ENCODE measurements around the gene ZNF526.

Gene ZNF526

GRCh38 chr19:42226886-42227285, 6.8 kb downstream of the ZNF526 start:
- Histone ChIP-seq H3K4me3 (ENCODE audit: insufficient read length, low read depth) (no peak overlapping the region), H3K9ac (ENCODE audit: insufficient read length, low read depth) (no peak overlapping the region), H3K27me3 (ENCODE audit: insufficient read depth, insufficient read length) (no peaks in the 10 kb centered on the region), H3K36me3 (ENCODE audit: insufficient read depth, insufficient read length, low read length) (peaks cover 83% of the 10 kb centered on the region), H3K4me1 (ENCODE audit: insufficient read depth, insufficient read length) (no peaks in the 10 kb centered on the region), H3K9me3 (ENCODE audit: insufficient read depth, low read length) (no peaks in the 10 kb centered on the region)
- no peak for TF ChIP-seq YY1 (IDR thresholded peaks at IDR 0.05; ENCODE audit: insufficient read depth, insufficient read length)
- no peak for TF ChIP-seq ZNF274 (IDR thresholded peaks at IDR 0.05; ENCODE audit: low read depth, low read length)
- DNase-seq (ENCODE audit: low read depth, low spot score) = no peak

- DNase-seq (ENCODE audit: low read depth, low spot score) = no peak
- Histone ChIP-seq H3K27me3 (ENCODE audit: insufficient read depth, insufficient read length) (no peaks in the 10 kb centered on the region), H3K4me1 (ENCODE audit: insufficient read depth, insufficient read length) (no peaks in the 10 kb centered on the region), H3K9ac (ENCODE audit: insufficient read length, low read depth) (no peak overlapping the region), H3K36me3 (ENCODE audit: insufficient read depth, insufficient read length, low read length) (peaks cover 90% of the 10 kb centered on the region), H3K9me3 (ENCODE audit: insufficient read depth, low read length) (no peaks in the 10 kb centered on the region), H3K4me3 (ENCODE audit: insufficient read length, low read depth) (no peak overlapping the region)
- TF ChIP-seq YY1 (IDR thresholded peaks at IDR 0.05; ENCODE audit: insufficient read depth, insufficient read length) = no peak
- TF ChIP-seq SUZ12 (IDR thresholded peaks at IDR 0.05; ENCODE audit: extremely low read depth, insufficient read depth, insufficient read length) = no peak
- no peak for TF ChIP-seq ZNF274 (IDR thresholded peaks at IDR 0.05; ENCODE audit: low read depth, low read length)
Observed at GRCh38 chr19:42228641-42229040, 8.5 kb downstream of the ZNF526 start.

DNA sequence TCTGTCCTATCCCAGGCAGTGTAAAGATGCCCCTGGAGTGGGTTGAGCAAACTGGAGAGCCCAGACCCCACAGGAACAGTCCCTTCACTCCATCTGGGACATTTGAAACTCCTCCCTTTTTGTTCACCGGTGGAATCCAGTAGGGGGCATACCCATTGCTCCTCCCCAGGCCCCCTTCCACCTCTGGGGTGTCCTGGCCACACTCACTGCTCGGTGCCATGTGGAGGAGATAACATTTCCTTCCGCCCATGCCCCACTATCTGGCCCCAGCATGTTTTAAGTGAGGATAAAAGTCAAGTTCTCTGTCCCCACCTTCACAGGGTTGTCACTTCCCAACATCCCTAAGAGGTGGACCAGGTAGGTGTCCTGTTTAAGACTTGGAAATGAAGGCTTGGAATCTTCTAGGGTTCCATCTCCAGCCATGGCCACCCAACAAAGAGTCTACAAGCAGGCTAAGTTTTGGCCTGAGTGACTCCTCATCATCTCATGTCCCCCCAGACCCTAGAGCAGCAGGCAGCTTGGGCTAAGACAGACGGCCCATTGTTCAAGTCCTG, 9.3 kb downstream of the ZNF526 start:
- H3K36me3 ChIP-seq (ENCODE audit: insufficient read depth, insufficient read length, low read length) = peaks cover 93% of the 10 kb centered on the region
- H3K4me3 ChIP-seq (ENCODE audit: insufficient read length, low read depth) = no peak overlapping the region
- no peaks in the 10 kb centered on the region for H3K27me3 ChIP-seq (ENCODE audit: insufficient read depth, insufficient read length)
- H3K9me3 ChIP-seq (ENCODE audit: insufficient read depth, low read length) = no peaks in the 10 kb centered on the region
- no peaks in the 10 kb centered on the region for H3K4me1 ChIP-seq (ENCODE audit: insufficient read depth, insufficient read length)
- TF ChIP-seq SUZ12 (IDR thresholded peaks at IDR 0.05; ENCODE audit: extremely low read depth, insufficient read depth, insufficient read length) (no peak), ZNF274 (IDR thresholded peaks at IDR 0.05; ENCODE audit: low read depth, low read length) (no peak), YY1 (IDR thresholded peaks at IDR 0.05; ENCODE audit: insufficient read depth, insufficient read length) (no peak)
- DNase-seq (ENCODE audit: low read depth, low spot score) = no peak
- no peak overlapping the region for H3K9ac ChIP-seq (ENCODE audit: insufficient read length, low read depth)

DNA sequence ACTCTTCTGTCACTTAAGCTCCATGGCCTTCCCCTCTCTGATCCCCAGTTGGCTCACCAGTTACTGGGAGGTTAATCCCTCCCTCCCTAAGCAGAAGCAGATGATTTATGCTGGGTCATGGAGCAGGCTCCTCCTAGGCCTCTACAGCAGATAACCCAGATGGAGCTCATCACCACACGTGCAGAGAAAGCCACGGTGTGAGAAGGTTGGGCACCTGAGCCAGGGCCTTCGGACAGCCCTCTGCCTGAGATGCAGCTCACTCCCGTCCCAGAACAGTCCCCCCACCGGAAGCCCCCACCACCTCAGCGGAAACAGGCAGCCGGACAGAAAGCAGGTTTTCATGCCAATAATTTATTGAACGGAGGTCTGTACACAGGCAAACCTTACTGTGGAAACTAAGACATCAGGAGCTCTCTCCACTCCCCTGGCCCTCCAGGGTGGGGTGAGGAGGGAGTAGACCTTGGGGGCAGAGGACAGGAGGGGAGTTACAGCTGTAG, 9.8 kb downstream of the ZNF526 start:
- Histone ChIP-seq H3K36me3 (ENCODE audit: insufficient read depth, insufficient read length, low read length) (peaks cover 91% of the 10 kb centered on the region), H3K9me3 (ENCODE audit: insufficient read depth, low read length) (no peaks in the 10 kb centered on the region), H3K27me3 (ENCODE audit: insufficient read depth, insufficient read length) (no peaks in the 10 kb centered on the region), H3K4me3 (ENCODE audit: insufficient read length, low read depth) (no peak overlapping the region), H3K4me1 (ENCODE audit: insufficient read depth, insufficient read length) (no peaks in the 10 kb centered on the region), H3K9ac (ENCODE audit: insufficient read length, low read depth) (no peak overlapping the region)
- DNase-seq (ENCODE audit: low read depth, low spot score) = no peak
- TF ChIP-seq SUZ12 (IDR thresholded peaks at IDR 0.05; ENCODE audit: extremely low read depth, insufficient read depth, insufficient read length) = no peak
- no peak for TF ChIP-seq ZNF274 (IDR thresholded peaks at IDR 0.05; ENCODE audit: low read depth, low read length)
- no peak for TF ChIP-seq YY1 (IDR thresholded peaks at IDR 0.05; ENCODE audit: insufficient read depth, insufficient read length)

DNA sequence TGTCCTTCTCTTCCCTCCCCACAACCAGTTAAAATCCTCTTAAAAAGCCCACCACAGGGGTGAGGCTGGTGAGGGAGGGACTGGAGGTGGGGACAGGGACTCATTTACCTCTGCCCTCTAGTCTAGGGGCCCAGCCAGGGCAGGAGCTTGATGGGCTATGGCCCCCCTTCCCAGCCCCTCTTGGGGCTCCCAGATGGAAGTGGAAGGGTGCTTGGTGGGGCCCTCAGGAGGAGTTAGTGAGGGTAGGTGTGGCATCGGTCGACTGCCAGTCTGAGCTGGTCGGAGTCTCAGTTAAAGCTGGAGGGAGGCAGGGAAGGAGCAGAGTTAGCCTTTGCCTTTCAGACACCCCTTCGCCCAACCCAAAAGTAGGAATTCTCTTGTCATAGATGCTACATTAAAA, 10.5 kb downstream of the ZNF526 start:
- no peak for DNase-seq (ENCODE audit: low read depth, low spot score)
- H3K36me3 ChIP-seq (ENCODE audit: insufficient read depth, insufficient read length, low read length) = peaks cover 91% of the 10 kb centered on the region
- no peaks in the 10 kb centered on the region for H3K9me3 ChIP-seq (ENCODE audit: insufficient read depth, low read length)
- no peaks in the 10 kb centered on the region for H3K4me1 ChIP-seq (ENCODE audit: insufficient read depth, insufficient read length)
- no peaks in the 10 kb centered on the region for H3K27me3 ChIP-seq (ENCODE audit: insufficient read depth, insufficient read length)
- TF ChIP-seq ZNF274 (IDR thresholded peaks at IDR 0.05; ENCODE audit: low read depth, low read length) (no peak), YY1 (IDR thresholded peaks at IDR 0.05; ENCODE audit: insufficient read depth, insufficient read length) (no peak), SUZ12 (IDR thresholded peaks at IDR 0.05; ENCODE audit: extremely low read depth, insufficient read depth, insufficient read length) (no peak)
- H3K9ac ChIP-seq (ENCODE audit: insufficient read length, low read depth) = no peak overlapping the region
- no peak overlapping the region for H3K4me3 ChIP-seq (ENCODE audit: insufficient read length, low read depth)

DNA sequence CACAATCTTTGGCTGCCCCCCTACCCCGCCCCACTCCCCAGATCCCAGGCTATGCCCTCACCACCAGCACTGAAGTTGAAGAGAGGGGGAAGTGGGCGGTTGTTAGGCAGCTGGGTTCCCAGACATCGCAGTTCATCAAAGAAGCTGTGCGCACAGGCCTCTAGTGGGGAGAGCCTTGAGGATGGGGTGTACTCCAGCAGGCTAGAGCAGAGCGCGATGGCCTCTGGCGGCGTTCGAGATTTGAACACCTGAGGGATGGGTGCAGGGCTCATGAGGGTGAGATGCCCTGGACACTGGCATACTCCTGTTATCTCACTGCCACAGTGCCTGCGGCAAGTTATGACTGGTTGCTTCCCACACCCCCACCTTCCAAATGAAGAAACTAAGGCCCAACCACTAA, 12.3 kb downstream of the ZNF526 start:
- Histone ChIP-seq H3K9ac (ENCODE audit: insufficient read length, low read depth) (no peak overlapping the region), H3K4me1 (ENCODE audit: insufficient read depth, insufficient read length) (no peaks in the 10 kb centered on the region)
- no peak for TF ChIP-seq SUZ12 (IDR thresholded peaks at IDR 0.05; ENCODE audit: extremely low read depth, insufficient read depth, insufficient read length)
- no peak for TF ChIP-seq YY1 (IDR thresholded peaks at IDR 0.05; ENCODE audit: insufficient read depth, insufficient read length)
- TF ChIP-seq ZNF274 (IDR thresholded peaks at IDR 0.05; ENCODE audit: low read depth, low read length) = no peak

DNA sequence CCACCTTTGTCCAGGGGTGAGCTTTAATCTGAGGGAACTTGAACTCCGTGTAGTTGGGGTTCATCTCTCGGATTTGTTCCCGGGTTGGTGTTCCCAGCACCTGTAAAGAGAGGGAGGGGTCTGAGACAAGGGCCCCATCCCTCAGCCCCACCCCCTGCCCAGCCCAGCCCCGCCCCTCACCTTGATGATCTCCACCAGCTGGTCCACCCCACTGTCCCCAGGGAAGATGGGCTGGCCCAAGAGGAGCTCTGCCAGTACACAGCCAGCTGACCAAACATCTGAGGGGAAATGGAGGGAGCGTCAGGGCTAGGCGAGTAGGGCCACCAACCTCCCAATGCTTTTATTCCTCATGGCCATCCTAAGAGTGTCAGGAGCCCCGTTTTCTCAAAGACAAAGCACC, 13.0 kb downstream of the ZNF526 start:
- DNase-seq (ENCODE audit: low read depth, low spot score) = no peak
- H3K36me3 ChIP-seq (ENCODE audit: insufficient read depth, insufficient read length, low read length) = peaks cover 83% of the 10 kb centered on the region

More for the DNA sequence above, 12.3 kb downstream of the ZNF526 start:
- H3K9me3 ChIP-seq (ENCODE audit: insufficient read depth, low read length) = no peaks in the 10 kb centered on the region
- H3K27me3 ChIP-seq (ENCODE audit: insufficient read depth, insufficient read length) = no peaks in the 10 kb centered on the region
- no peak overlapping the region for H3K4me3 ChIP-seq (ENCODE audit: insufficient read length, low read depth)
- H3K36me3 ChIP-seq (ENCODE audit: insufficient read depth, insufficient read length, low read length) = peaks cover 88% of the 10 kb centered on the region
- no peak for DNase-seq (ENCODE audit: low read depth, low spot score)

More for the DNA sequence above, 13.0 kb downstream of the ZNF526 start:
- H3K9ac ChIP-seq (ENCODE audit: insufficient read length, low read depth) = no peak overlapping the region
- H3K4me3 ChIP-seq (ENCODE audit: insufficient read length, low read depth) = no peak overlapping the region
- no peaks in the 10 kb centered on the region for H3K27me3 ChIP-seq (ENCODE audit: insufficient read depth, insufficient read length)
- H3K4me1 ChIP-seq (ENCODE audit: insufficient read depth, insufficient read length) = no peaks in the 10 kb centered on the region
- TF ChIP-seq ZNF274 (IDR thresholded peaks at IDR 0.05; ENCODE audit: low read depth, low read length) (no peak), YY1 (IDR thresholded peaks at IDR 0.05; ENCODE audit: insufficient read depth, insufficient read length) (no peak), SUZ12 (IDR thresholded peaks at IDR 0.05; ENCODE audit: extremely low read depth, insufficient read depth, insufficient read length) (no peak)
- no peaks in the 10 kb centered on the region for H3K9me3 ChIP-seq (ENCODE audit: insufficient read depth, low read length)

All from NT2/D1 (cell line).